ENCODE measurements around the gene TMEM108. TPM values are rescaled to one million over a fixed set of nuclear protein-coding genes. Genes with fewer than 3 reads are reported as not detected.

TMEM108 gene
- total RNA-seq, 1 donor from 2014 or later, result 15.4 TPM

- intact Hi-C loops (cut with DNase I), result no loop called here
- no peak for ATAC-seq
- H3K27me3 ChIP-seq, result no peaks in the 10 kb centered on the region
- no peaks in the 10 kb centered on the region for H3K4me1 ChIP-seq
- no peak for TF ChIP-seq CTCF (IDR thresholded peaks at IDR 0.05)
- DNase-seq, result no peak
- no peak overlapping the region for H3K4me3 ChIP-seq
- no peaks in the 10 kb centered on the region for H3K36me3 ChIP-seq
- no peaks in the 10 kb centered on the region for H3K9me3 ChIP-seq
- H3K27ac ChIP-seq, result no peak overlapping the region
Observed at GRCh38 chr3:133330065-133330464, 291.9 kb downstream of the TMEM108 start.

- H3K27me3 ChIP-seq, result no peaks in the 10 kb centered on the region
- intact Hi-C loops (cut with DNase I), result no loop called here
- no peaks in the 10 kb centered on the region for H3K4me1 ChIP-seq
- ATAC-seq, result no peak
- H3K27ac ChIP-seq, result no peak overlapping the region
- no peaks in the 10 kb centered on the region for H3K36me3 ChIP-seq
- no peak overlapping the region for H3K4me3 ChIP-seq
- TF ChIP-seq CTCF (IDR thresholded peaks at IDR 0.05), result no peak
- no peaks in the 10 kb centered on the region for H3K9me3 ChIP-seq
- no peak for DNase-seq
Observed at GRCh38 chr3:133330522-133330921, 292.3 kb downstream of the TMEM108 start.

GRCh38 chr3:133354721-133355120 lies 316.5 kb downstream of the TMEM108 start:
- Histone ChIP-seq H3K9me3 (no peaks in the 10 kb centered on the region), H3K4me3 (no peak overlapping the region), H3K27me3 (no peaks in the 10 kb centered on the region), H3K4me1 (no peaks in the 10 kb centered on the region), H3K27ac (no peak overlapping the region), H3K36me3 (no peaks in the 10 kb centered on the region)
- ATAC-seq (no peak), DNase-seq (no peak)
- intact Hi-C loops (cut with DNase I), result no loop called here
- TF ChIP-seq CTCF (IDR thresholded peaks at IDR 0.05), result no peak

- H3K9me3 ChIP-seq, result no peaks in the 10 kb centered on the region
- no peak for TF ChIP-seq CTCF (IDR thresholded peaks at IDR 0.05)
- intact Hi-C loops (cut with DNase I), result no loop called here
- no peaks in the 10 kb centered on the region for H3K4me1 ChIP-seq
- no peak overlapping the region for H3K4me3 ChIP-seq
- no peaks in the 10 kb centered on the region for H3K27me3 ChIP-seq
- DNase-seq (no peak), ATAC-seq (no peak)
- no peak overlapping the region for H3K27ac ChIP-seq
- no peaks in the 10 kb centered on the region for H3K36me3 ChIP-seq
Observed at GRCh38 chr3:133360476-133360875, 322.3 kb downstream of the TMEM108 start.

- intact Hi-C loops (cut with DNase I), result no loop called here
- H3K36me3 ChIP-seq, result no peaks in the 10 kb centered on the region
- H3K4me3 ChIP-seq, result no peak overlapping the region
- no peaks in the 10 kb centered on the region for H3K4me1 ChIP-seq
- no peak for ATAC-seq
- H3K27ac ChIP-seq, result no peak overlapping the region
- H3K9me3 ChIP-seq, result no peaks in the 10 kb centered on the region
- no peak for DNase-seq
- no peak for TF ChIP-seq CTCF (IDR thresholded peaks at IDR 0.05)
- no peaks in the 10 kb centered on the region for H3K27me3 ChIP-seq
Observed at GRCh38 chr3:133361011-133361410, 322.8 kb downstream of the TMEM108 start.

- ATAC-seq, result no peak
- intact Hi-C loops (cut with DNase I), result no loop called here
Observed at GRCh38 chr3:133361435-133361834, 323.2 kb downstream of the TMEM108 start.

More at GRCh38 chr3:133361435-133361834, 323.2 kb downstream of the TMEM108 start:
- no peak overlapping the region for H3K27ac ChIP-seq
- no peak for DNase-seq
- H3K9me3 ChIP-seq, result no peaks in the 10 kb centered on the region
- no peaks in the 10 kb centered on the region for H3K4me1 ChIP-seq
- H3K36me3 ChIP-seq, result no peaks in the 10 kb centered on the region
- no peak overlapping the region for H3K4me3 ChIP-seq
- TF ChIP-seq CTCF (IDR thresholded peaks at IDR 0.05), result no peak
- H3K27me3 ChIP-seq, result no peaks in the 10 kb centered on the region
